Measurements from ENCODE around the gene SGTA. TPM values are rescaled to one million over a fixed set of nuclear protein-coding genes. Genes with fewer than 3 reads are reported as not detected.

SGTA gene
- total and polyA plus RNA-seq, 3 donors from 2014 or later, result 93.9 to 100 (median 99.6) TPM

DNA sequence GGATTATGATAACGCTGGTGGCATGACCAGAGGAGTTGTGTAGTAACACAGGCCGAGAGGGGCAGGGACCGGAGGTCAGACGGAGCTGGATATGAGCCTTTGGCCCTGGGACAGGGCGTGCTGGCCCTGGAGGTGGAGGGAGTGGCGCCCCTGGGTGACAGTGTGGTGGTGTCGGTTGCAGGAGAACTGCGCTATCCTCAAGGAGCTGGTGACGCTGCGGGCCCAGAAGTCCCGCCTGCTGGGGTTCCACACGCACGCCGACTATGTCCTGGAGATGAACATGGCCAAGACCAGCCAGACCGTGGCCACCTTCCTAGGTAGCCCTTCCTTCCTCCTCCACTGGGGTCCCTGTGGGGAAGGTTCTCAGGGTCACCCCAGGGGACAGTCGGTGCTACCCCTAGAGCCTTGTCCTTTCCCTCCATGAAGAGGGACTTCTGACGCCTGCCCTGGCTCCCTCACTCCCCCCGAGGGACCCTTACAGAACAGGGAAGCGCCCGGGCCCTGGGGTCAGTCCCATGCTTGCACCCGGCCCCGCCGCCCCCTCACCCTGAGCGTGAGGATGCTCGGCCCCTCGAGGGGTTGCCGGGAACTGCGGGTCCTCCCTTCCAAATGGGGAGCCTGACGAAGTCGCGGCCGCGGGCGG is 23.8 kb upstream of the SGTA start:
- no peaks in the 10 kb centered on the region for H3K4me1 ChIP-seq
- DNase-seq, result no peak
- no peaks in the 10 kb centered on the region for H3K27me3 ChIP-seq
- H3K9me3 ChIP-seq, result no peaks in the 10 kb centered on the region
- no peaks in the 10 kb centered on the region for H3K36me3 ChIP-seq (ENCODE audit: low read depth, missing control alignments)
- H3K4me3 ChIP-seq, result no peak overlapping the region
- 94 to 97% methylated on average over 31 to 34 of the region's 34 CpGs for WGBS, 2 donors
- intact Hi-C loops (cut with DNase I; ENCODE audit: low total_unique reads), result no loop called here
- no peak overlapping the region for H3K27ac ChIP-seq
- no peak for TF ChIP-seq POLR2A (IDR thresholded peaks at IDR 0.05)
- TF ChIP-seq, protein P1, sequence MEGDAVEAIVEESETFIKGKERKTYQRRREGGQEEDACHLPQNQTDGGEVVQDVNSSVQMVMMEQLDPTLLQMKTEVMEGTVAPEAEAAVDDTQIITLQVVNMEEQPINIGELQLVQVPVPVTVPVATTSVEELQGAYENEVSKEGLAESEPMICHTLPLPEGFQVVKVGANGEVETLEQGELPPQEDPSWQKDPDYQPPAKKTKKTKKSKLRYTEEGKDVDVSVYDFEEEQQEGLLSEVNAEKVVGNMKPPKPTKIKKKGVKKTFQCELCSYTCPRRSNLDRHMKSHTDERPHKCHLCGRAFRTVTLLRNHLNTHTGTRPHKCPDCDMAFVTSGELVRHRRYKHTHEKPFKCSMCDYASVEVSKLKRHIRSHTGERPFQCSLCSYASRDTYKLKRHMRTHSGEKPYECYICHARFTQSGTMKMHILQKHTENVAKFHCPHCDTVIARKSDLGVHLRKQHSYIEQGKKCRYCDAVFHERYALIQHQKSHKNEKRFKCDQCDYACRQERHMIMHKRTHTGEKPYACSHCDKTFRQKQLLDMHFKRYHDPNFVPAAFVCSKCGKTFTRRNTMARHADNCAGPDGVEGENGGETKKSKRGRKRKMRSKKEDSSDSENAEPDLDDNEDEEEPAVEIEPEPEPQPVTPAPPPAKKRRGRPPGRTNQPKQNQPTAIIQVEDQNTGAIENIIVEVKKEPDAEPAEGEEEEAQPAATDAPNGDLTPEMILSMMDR (IDR thresholded peaks at IDR 0.05), result no peak

DNA sequence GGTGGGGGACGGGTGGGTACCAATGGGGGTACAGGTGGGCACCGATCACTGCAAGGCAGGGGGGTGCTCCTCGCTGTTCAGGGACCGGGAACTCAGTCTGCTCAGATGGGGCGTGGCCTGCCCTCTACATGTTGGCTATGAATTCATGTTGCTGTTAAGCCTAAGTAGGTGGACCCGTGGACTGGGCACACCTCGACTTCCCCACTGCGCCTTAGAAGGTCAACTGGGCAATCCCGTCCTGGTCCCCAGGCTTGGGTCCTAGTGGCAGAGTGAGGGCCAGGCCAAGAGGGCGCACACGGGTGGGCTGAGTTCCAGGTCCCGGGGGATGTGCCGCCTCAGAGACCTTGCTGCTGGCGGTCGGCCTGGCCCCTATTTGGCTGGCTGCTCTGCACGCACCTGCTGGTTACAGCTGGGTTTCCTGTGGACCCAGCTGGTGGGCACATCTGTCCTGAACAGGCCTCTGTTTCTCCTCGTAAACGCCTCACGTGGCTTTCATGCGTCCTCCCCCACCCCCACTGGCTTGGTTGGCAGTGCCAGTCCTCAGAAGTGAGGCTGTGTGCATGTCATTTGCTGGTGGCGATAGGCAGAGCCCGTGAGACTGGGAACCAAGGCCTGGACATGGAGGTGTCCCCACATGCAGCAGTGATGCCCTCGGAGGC is 23.0 kb upstream of the SGTA start:
- H3K4me3 ChIP-seq, result no peak overlapping the region
- 95 to 96% methylated on average over 16 to 22 of the region's 23 CpGs for WGBS, 2 donors
- H3K27ac ChIP-seq, result no peak overlapping the region
- H3K4me1 ChIP-seq, result no peaks in the 10 kb centered on the region
- intact Hi-C loops (cut with DNase I; ENCODE audit: low total_unique reads), result no loop called here
- H3K27me3 ChIP-seq, result no peaks in the 10 kb centered on the region
- no peak for TF ChIP-seq POLR2A (IDR thresholded peaks at IDR 0.05)
- TF ChIP-seq, protein P1 (IDR thresholded peaks at IDR 0.05), result no peak
- H3K36me3 ChIP-seq (ENCODE audit: low read depth, missing control alignments), result no peaks in the 10 kb centered on the region
- no peak for DNase-seq
- no peaks in the 10 kb centered on the region for H3K9me3 ChIP-seq

DNA sequence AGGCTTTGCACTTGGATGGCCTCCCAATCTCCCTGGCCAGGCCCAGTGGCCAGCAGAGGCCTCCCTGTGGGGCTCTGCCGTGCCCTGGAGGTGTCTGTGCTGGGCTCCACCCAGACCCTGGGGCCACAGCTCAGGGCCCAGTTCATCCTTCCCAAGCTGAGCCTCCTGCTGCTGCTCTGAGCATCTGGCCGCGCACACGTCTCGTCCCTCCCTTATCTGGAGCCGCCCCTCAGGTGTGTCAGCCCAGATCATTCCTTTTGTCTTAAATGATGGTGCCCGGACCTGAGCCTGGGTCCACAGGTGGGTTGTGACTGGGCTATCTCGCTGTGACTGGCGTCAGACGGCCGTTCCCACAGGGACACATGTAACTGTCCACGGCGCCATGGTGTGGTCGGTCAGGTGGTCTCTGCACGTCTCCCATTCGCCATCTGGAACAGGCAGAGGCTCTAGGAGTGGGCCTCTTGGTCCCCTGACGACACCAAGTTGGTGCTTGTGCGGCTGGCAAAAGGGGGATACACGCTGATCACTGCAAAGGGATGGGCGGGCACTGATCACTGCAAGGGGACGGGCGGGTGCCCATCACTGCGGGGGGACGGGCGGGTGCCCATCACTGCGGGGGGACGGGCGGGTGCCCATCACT is 22.3 kb upstream of the SGTA start:
- 95 to 97% methylated on average over 21 to 28 of the region's 28 CpGs for WGBS, 2 donors
- TF ChIP-seq, protein P1 (IDR thresholded peaks at IDR 0.05), result no peak
- TF ChIP-seq POLR2A (IDR thresholded peaks at IDR 0.05), result no peak
- DNase-seq, result no peak
- H3K9me3 ChIP-seq, result no peaks in the 10 kb centered on the region
- no peaks in the 10 kb centered on the region for H3K27me3 ChIP-seq
- no peak overlapping the region for H3K27ac ChIP-seq
- no peaks in the 10 kb centered on the region for H3K4me1 ChIP-seq
- H3K4me3 ChIP-seq, result no peak overlapping the region
- H3K36me3 ChIP-seq (ENCODE audit: low read depth, missing control alignments), result no peaks in the 10 kb centered on the region
- intact Hi-C loops (cut with DNase I; ENCODE audit: low total_unique reads), result no loop called here

DNA sequence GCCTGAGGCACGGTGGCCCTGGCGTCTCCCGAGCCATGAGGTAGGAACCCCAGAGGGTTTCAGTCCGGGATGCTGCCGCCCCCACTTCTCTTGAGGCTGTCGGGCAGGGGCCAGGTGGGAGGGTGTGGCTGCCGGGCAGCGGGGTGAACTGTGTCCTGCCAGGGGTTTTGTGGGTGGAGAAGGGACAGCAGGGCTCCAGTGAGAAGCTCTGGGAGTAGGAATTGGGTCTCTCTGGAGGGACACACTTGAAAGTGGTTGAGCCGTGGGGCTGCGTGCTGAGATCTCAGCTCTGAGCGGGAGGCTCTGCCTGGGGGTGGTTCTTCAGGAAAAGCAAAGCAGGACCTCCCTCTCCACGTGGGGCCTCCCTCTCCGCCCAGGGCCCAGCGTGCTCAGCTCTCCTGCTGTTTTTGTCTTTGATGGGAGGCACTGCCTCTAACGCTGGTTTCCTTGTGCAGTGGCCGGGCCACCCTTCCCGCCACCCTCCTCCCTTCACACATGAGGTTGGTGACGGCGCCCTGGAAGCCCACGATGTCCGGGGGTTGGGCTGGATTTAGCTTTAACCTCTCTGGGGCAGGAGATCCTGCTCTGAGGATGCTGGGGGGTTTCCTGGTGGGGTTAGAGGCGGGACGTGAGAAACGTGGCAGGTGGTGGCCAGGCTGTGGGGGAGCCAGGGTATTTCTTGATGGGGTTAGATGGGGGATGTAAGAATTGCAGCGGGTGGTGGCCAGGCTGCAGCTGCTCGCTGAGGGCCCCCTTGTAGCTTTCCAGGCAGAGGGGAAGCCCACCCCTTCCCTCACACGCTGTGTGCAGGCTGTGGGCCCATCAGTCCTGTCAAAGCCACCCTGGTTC is 21.3 kb upstream of the SGTA start:
- Histone ChIP-seq H3K27me3 (no peaks in the 10 kb centered on the region), H3K36me3 (ENCODE audit: low read depth, missing control alignments) (no peaks in the 10 kb centered on the region), H3K4me1 (no peaks in the 10 kb centered on the region), H3K4me3 (no peak overlapping the region), H3K27ac (no peak overlapping the region), H3K9me3 (no peaks in the 10 kb centered on the region)
- DNase-seq, result no peak
- 92 to 95% methylated on average over 19 to 27 of the region's 27 CpGs for WGBS, 2 donors
- TF ChIP-seq, protein P1 (IDR thresholded peaks at IDR 0.05), result no peak
- TF ChIP-seq POLR2A (IDR thresholded peaks at IDR 0.05), result no peak
- intact Hi-C loops (cut with DNase I; ENCODE audit: low total_unique reads), result no loop called here
